HCT116 (cell line): Measurements from ENCODE around the gene TMPRSS13.

Experiments
- ELF1 ChIP-seq: IDR thresholded peaks from 2 replicates; pipeline ENCODE4 v1.6.1; 2012; ENCODE audit warnings: low read depth, borderline replicate concordance
- EZH2 ChIP-seq: fragments of 200-600 bp; sonication (generic); IDR thresholded peaks from 2 replicates; pipeline ENCODE4 v1.6.1; 2017; ENCODE audit warnings: antibody characterized with exemption, mixed run types
- EZH2phosphoT487 ChIP-seq: fragments of 200-600 bp; IDR thresholded peaks from 2 replicates; pipeline ENCODE4 v1.6.1; 2018; ENCODE audit warnings: antibody characterized with exemption, borderline replicate concordance
- POLR2A ChIP-seq: IDR thresholded peaks from 2 replicates; pipeline ENCODE4 v1.7.0; 2011; ENCODE audit warnings: borderline replicate concordance; ENCODE audit not compliant: insufficient read depth, insufficient read length; ENCODE audit errors: extremely low read depth
- POLR2AphosphoS5 ChIP-seq: IDR thresholded peaks from 2 replicates; pipeline ENCODE4 v1.6.1; 2011; ENCODE audit warnings: mild to moderate bottlenecking, low read depth, low read length, moderate library complexity
- SP1 ChIP-seq: IDR thresholded peaks from 2 replicates; pipeline ENCODE4 v1.6.1; 2012; ENCODE audit warnings: low read depth
- ZFX ChIP-seq: fragments of 450-650 bp; IDR thresholded peaks from 2 replicates; pipeline ENCODE4 v1.6.1; 2017
- TF ChIP-seq, protein P1 (sequence below), 3 experiments: fragments of 200-600 bp in 1 of 3; sonication (generic) in 1 of 3; IDR thresholded peaks in 2 of 3; conservative IDR thresholded peaks in 1 of 3; 2 replicates each; pipeline ENCODE4 v1.5.1; 2012 to 2017; ENCODE audit warnings: low read depth in 2 of 3, low read length in 2 of 3, antibody characterized with exemption in 1 of 3, borderline replicate concordance in 1 of 3, control low read depth in 1 of 3, mild to moderate bottlenecking in 1 of 3, mixed read lengths in 1 of 3, mixed run types in 1 of 3, moderate library complexity in 1 of 3; ENCODE audit not compliant: insufficient read depth in 1 of 3
- TF ChIP-seq, protein P2 (sequence below): IDR thresholded peaks from 2 replicates; pipeline ENCODE4 v1.6.1; 2012; ENCODE audit warnings: low read depth

DNA sequence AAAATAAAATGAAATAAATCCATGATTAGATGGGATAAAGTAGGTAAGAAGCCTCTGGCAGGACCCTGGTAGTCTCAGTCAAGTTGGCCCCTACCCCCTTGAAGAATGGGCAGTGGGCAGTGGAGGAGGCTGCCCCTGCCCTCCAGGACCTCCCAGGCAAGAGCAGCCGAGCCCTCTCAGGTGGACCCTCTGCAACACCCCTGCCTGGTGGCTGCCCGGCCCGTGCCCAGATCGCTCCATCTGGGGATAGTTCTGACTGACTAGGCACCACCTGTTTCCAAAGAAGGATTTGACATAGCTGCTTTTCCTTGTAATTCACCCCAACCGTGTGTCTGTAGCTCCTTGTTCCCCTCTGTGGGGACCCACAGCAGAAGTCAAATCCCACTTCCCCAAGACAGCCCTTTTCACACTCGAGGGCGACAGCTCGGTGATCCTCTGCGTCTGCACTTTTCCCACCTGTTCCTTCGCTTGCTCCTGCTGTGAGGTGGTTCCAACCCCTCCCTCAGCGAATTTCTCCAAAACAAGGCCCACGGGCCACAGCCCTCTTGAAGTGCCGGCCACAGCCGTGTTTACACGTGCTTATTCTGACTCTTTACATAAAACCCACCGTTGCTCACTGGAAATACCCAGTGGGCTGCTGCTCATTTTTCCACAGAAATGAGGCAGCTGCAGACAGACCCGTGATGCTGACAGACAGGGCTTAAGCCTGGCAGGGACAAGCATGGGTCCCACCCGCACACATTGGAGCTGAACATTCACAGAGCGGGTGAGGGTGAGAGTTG is 5.5 kb upstream of the TMPRSS13 start:
- TF ChIP-seq, protein P1, sequence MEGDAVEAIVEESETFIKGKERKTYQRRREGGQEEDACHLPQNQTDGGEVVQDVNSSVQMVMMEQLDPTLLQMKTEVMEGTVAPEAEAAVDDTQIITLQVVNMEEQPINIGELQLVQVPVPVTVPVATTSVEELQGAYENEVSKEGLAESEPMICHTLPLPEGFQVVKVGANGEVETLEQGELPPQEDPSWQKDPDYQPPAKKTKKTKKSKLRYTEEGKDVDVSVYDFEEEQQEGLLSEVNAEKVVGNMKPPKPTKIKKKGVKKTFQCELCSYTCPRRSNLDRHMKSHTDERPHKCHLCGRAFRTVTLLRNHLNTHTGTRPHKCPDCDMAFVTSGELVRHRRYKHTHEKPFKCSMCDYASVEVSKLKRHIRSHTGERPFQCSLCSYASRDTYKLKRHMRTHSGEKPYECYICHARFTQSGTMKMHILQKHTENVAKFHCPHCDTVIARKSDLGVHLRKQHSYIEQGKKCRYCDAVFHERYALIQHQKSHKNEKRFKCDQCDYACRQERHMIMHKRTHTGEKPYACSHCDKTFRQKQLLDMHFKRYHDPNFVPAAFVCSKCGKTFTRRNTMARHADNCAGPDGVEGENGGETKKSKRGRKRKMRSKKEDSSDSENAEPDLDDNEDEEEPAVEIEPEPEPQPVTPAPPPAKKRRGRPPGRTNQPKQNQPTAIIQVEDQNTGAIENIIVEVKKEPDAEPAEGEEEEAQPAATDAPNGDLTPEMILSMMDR (IDR thresholded peaks at IDR 0.05 in 2 of 3, conservative IDR thresholded peaks at IDR 0.05 in 1 of 3; ENCODE audit: borderline replicate concordance in 1 of 3, insufficient read depth in 1 of 3, low read depth in 2 of 3, low read length in 2 of 3): no peak
- TF ChIP-seq POLR2A: no peak
- TF ChIP-seq EZH2phosphoT487: no peak
- TF ChIP-seq POLR2AphosphoS5: no peak
- TF ChIP-seq SP1: no peak
- no peak for TF ChIP-seq ZFX
- TF ChIP-seq EZH2: no peak
- TF ChIP-seq ELF1: no peak
- TF ChIP-seq, protein P2, sequence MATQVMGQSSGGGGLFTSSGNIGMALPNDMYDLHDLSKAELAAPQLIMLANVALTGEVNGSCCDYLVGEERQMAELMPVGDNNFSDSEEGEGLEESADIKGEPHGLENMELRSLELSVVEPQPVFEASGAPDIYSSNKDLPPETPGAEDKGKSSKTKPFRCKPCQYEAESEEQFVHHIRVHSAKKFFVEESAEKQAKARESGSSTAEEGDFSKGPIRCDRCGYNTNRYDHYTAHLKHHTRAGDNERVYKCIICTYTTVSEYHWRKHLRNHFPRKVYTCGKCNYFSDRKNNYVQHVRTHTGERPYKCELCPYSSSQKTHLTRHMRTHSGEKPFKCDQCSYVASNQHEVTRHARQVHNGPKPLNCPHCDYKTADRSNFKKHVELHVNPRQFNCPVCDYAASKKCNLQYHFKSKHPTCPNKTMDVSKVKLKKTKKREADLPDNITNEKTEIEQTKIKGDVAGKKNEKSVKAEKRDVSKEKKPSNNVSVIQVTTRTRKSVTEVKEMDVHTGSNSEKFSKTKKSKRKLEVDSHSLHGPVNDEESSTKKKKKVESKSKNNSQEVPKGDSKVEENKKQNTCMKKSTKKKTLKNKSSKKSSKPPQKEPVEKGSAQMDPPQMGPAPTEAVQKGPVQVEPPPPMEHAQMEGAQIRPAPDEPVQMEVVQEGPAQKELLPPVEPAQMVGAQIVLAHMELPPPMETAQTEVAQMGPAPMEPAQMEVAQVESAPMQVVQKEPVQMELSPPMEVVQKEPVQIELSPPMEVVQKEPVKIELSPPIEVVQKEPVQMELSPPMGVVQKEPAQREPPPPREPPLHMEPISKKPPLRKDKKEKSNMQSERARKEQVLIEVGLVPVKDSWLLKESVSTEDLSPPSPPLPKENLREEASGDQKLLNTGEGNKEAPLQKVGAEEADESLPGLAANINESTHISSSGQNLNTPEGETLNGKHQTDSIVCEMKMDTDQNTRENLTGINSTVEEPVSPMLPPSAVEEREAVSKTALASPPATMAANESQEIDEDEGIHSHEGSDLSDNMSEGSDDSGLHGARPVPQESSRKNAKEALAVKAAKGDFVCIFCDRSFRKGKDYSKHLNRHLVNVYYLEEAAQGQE: no peak
